WTC11 (cell line): ENCODE measurements around the gene INSC.

Experiments used
- ATF1 ChIP-seq: sonication (generic); formaldehyde crosslinking; IDR thresholded peaks from 2 replicates; pipeline ENCODE4 v1.8.1; 2023; ENCODE audit warnings: mild to moderate bottlenecking, moderate library complexity, missing genetic modification reagents
- CREM ChIP-seq: sonication (generic); formaldehyde crosslinking; IDR thresholded peaks from 2 replicates; pipeline ENCODE4 v1.8.1; 2022; ENCODE audit warnings: mild to moderate bottlenecking, missing genetic modification reagents, moderate library complexity
- CTCF ChIP-seq: fragments of 200-600 bp; IDR thresholded peaks from 2 replicates; pipeline ENCODE4 v1.8.0; 2022; ENCODE audit warnings: antibody characterized with exemption
- MYBL2 ChIP-seq: sonication (generic); formaldehyde crosslinking; IDR thresholded peaks from 2 replicates; pipeline ENCODE4 v1.8.1; 2023; ENCODE audit warnings: mild to moderate bottlenecking, moderate library complexity, missing genetic modification reagents
- ZBTB43 ChIP-seq: sonication (generic); formaldehyde crosslinking; IDR thresholded peaks from 2 replicates; pipeline ENCODE4 v1.8.1; 2023; ENCODE audit warnings: mild to moderate bottlenecking, missing genetic modification reagents
- TF ChIP-seq, protein P1 (sequence below): sonication (generic); formaldehyde crosslinking; IDR thresholded peaks from 2 replicates; pipeline ENCODE4 v1.8.0; 2022; ENCODE audit warnings: missing genetic modification reagents

GRCh38 chr11:15119352-15119751 is 4.6 kb downstream of the INSC start:
- TF ChIP-seq MYBL2 (CRISPR knock-in tag) (no peak), CTCF (no peak), ATF1 (CRISPR knock-in tag) (no peak), ZBTB43 (CRISPR knock-in tag) (no peak), CREM (CRISPR knock-in tag) (no peak)
- TF ChIP-seq, protein P1, sequence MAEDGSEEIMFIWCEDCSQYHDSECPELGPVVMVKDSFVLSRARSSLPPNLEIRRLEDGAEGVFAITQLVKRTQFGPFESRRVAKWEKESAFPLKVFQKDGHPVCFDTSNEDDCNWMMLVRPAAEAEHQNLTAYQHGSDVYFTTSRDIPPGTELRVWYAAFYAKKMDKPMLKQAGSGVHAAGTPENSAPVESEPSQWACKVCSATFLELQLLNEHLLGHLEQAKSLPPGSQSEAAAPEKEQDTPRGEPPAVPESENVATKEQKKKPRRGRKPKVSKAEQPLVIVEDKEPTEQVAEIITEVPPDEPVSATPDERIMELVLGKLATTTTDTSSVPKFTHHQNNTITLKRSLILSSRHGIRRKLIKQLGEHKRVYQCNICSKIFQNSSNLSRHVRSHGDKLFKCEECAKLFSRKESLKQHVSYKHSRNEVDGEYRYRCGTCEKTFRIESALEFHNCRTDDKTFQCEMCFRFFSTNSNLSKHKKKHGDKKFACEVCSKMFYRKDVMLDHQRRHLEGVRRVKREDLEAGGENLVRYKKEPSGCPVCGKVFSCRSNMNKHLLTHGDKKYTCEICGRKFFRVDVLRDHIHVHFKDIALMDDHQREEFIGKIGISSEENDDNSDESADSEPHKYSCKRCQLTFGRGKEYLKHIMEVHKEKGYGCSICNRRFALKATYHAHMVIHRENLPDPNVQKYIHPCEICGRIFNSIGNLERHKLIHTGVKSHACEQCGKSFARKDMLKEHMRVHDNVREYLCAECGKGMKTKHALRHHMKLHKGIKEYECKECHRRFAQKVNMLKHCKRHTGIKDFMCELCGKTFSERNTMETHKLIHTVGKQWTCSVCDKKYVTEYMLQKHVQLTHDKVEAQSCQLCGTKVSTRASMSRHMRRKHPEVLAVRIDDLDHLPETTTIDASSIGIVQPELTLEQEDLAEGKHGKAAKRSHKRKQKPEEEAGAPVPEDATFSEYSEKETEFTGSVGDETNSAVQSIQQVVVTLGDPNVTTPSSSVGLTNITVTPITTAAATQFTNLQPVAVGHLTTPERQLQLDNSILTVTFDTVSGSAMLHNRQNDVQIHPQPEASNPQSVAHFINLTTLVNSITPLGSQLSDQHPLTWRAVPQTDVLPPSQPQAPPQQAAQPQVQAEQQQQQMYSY (CRISPR knock-in tag), result no peak
